ENCODE measurements around the gene CGNL1.

Gene CGNL1

DNA sequence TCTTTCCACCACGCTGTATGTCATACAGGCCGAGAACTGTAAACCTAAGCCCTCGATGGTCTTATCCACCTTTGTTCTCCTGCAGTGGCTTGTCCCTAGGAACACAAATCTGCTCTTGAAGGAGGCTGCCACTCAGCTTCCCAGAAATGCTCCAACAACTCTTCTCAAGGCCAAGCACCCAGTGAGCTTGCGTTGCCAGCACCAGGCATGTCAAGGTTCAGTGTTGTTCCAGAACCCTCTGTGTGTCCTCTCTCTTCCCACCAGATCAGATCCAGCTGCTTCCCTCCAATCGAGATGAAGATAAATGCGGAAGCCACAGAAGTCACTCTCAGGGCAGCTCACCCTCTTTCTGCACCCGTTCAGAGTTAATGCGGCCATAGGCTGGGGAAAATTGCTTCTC lies 204.1 kb downstream of the CGNL1 start:
- CTCF ChIA-PET, result no interaction called here
- WGBS (ENCODE audit: insufficient coverage), result 91% methylated on average over 5 of the region's 8 CpGs

DNA sequence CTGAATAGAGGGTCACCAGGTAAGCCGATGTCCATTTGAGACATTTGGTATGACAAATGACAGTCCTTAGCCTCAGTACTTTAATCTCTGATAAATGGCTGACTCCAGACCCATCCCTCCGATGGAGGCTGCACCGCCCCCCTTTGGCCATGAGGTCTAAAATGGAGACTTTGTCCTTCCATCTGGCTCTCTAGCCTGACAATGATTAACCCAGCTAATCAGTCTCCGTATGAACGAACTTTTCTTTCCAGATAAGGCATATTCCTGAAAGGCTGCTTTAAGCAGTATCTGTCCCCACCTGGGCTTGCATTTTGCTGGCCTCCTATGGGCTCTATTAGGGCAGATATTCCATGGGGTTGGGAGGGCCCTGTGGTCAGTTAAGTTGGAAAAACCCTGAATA lies 204.6 kb downstream of the CGNL1 start:
- no peak for DNase-seq
- Histone ChIP-seq H3K27ac (ENCODE audit: insufficient read depth in 1 of 2, low read depth in 1 of 2, low read length in 2 of 2, poor library complexity in 1 of 2, severe bottlenecking in 2 of 2) (no peak overlapping the region), H3K4me3 (ENCODE audit: control insufficient read depth in 1 of 7, extremely low read depth in 1 of 7, insufficient read depth in 4 of 7, low read depth in 2 of 7, low read length in 6 of 7) (no peak overlapping the region), H3K36me3 (ENCODE audit: control insufficient read depth in 4 of 4, insufficient read depth in 4 of 4, low read length in 3 of 4) (no peaks in the 10 kb centered on the region), H3K9me3 (ENCODE audit: control extremely low read depth in 1 of 5, control insufficient read depth in 4 of 5, insufficient read depth in 2 of 5, low read depth in 1 of 5, low read length in 4 of 5) (peaks cover 0 to 15% (median 10%) of the 10 kb centered on the region in 5 experiments), H3K4me1 (ENCODE audit: control extremely low read depth in 1 of 4, control insufficient read depth in 4 of 4, insufficient read depth in 4 of 4, low read length in 3 of 4) (peaks cover 0 to 11% (median 2%) of the 10 kb centered on the region in 4 experiments), H3K27me3 (replicated peaks in 2 of 5; ENCODE audit: control insufficient read depth in 4 of 5, insufficient read depth in 5 of 5, low read length in 4 of 5) (no peaks in the 10 kb centered on the region)
- CTCF ChIA-PET, result no interaction called here
- WGBS (ENCODE audit: insufficient coverage), result 93% methylated on average over 5 of the region's 5 CpGs
- POLR2A ChIA-PET, result no interaction called here

More for the DNA sequence above, 204.1 kb downstream of the CGNL1 start:
- POLR2A ChIA-PET, result no interaction called here
- H3K9me3 ChIP-seq (ENCODE audit: control extremely low read depth in 1 of 5, control insufficient read depth in 4 of 5, insufficient read depth in 2 of 5, low read depth in 1 of 5, low read length in 4 of 5), result peaks cover 0 to 15% (median 10%) of the 10 kb centered on the region in 5 experiments
- no peak overlapping the region for H3K4me3 ChIP-seq (ENCODE audit: control insufficient read depth in 1 of 7, extremely low read depth in 1 of 7, insufficient read depth in 4 of 7, low read depth in 2 of 7, low read length in 6 of 7)
- no peak overlapping the region for H3K27ac ChIP-seq (ENCODE audit: insufficient read depth in 1 of 2, low read depth in 1 of 2, low read length in 2 of 2, poor library complexity in 1 of 2, severe bottlenecking in 2 of 2)
- no peaks in the 10 kb centered on the region for H3K27me3 ChIP-seq (replicated peaks in 2 of 5; ENCODE audit: control insufficient read depth in 4 of 5, insufficient read depth in 5 of 5, low read length in 4 of 5)
- no peak for DNase-seq
- H3K4me1 ChIP-seq (ENCODE audit: control extremely low read depth in 1 of 4, control insufficient read depth in 4 of 4, insufficient read depth in 4 of 4, low read length in 3 of 4), result peaks cover 0 to 11% (median 2%) of the 10 kb centered on the region in 4 experiments
- no peaks in the 10 kb centered on the region for H3K36me3 ChIP-seq (ENCODE audit: control insufficient read depth in 4 of 4, insufficient read depth in 4 of 4, low read length in 3 of 4)

DNA sequence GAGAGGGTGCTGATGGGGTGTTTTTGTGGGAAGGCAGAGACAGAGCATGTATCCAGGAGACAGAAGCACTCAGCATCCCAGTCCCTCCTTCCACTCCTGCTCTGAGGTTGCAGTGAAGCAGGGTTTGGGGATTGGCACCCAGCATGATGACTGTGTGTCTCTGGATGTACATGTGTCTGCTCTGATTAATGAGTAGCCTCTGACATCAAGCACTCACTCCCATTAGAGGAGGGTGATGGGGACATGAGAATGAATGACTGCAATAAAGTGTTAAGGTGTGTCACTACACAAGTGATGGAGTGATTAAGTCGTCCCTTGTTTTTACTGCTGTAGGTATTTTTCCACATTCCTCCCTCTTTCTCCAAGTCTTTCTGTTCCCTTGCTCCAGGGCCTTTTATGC lies 205.8 kb downstream of the CGNL1 start:
- Histone ChIP-seq H3K27ac (ENCODE audit: insufficient read depth in 1 of 2, low read depth in 1 of 2, low read length in 2 of 2, poor library complexity in 1 of 2, severe bottlenecking in 2 of 2) (no peak overlapping the region), H3K4me3 (ENCODE audit: control insufficient read depth in 1 of 7, extremely low read depth in 1 of 7, insufficient read depth in 4 of 7, low read depth in 2 of 7, low read length in 6 of 7) (no peak overlapping the region), H3K4me1 (ENCODE audit: control extremely low read depth in 1 of 4, control insufficient read depth in 4 of 4, insufficient read depth in 4 of 4, low read length in 3 of 4) (peaks cover 0 to 11% (median 2%) of the 10 kb centered on the region in 4 experiments), H3K36me3 (ENCODE audit: control insufficient read depth in 4 of 4, insufficient read depth in 4 of 4, low read length in 3 of 4) (no peaks in the 10 kb centered on the region), H3K27me3 (replicated peaks in 2 of 5; ENCODE audit: control insufficient read depth in 4 of 5, insufficient read depth in 5 of 5, low read length in 4 of 5) (no peaks in the 10 kb centered on the region), H3K9me3 (ENCODE audit: control extremely low read depth in 1 of 5, control insufficient read depth in 4 of 5, insufficient read depth in 2 of 5, low read depth in 1 of 5, low read length in 4 of 5) (peaks cover 0 to 15% (median 10%) of the 10 kb centered on the region in 5 experiments)
- ChIA-PET CTCF (no interaction called here), POLR2A (no interaction called here)
- no peak for DNase-seq
- no CpG with 5 or more reads among the region's 1 CpG for WGBS (ENCODE audit: insufficient coverage)

DNA sequence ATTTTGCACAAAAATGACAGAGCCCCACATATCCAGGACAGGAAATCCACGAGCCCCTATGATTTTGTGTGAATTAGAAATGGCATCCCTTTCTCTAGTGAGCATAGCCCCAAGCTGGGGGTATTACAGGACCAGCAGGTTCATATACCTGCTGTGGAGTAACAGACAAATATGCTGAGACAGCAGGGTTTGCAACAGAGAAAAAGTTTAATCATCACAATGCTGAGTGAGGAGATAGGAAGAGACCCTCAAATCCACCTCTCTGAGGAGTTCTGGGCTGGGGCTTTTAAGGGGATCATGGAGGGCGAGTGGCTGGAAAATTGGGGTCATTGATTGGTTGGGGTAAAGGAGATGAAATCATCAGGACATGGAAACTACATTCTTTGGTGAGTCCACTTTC lies 207.0 kb downstream of the CGNL1 start:
- Histone ChIP-seq H3K4me3 (ENCODE audit: control insufficient read depth in 1 of 7, extremely low read depth in 1 of 7, insufficient read depth in 4 of 7, low read depth in 2 of 7, low read length in 6 of 7) (no peak overlapping the region), H3K36me3 (ENCODE audit: control insufficient read depth in 4 of 4, insufficient read depth in 4 of 4, low read length in 3 of 4) (no peaks in the 10 kb centered on the region), H3K27me3 (replicated peaks in 2 of 5; ENCODE audit: control insufficient read depth in 4 of 5, insufficient read depth in 5 of 5, low read length in 4 of 5) (no peaks in the 10 kb centered on the region), H3K9me3 (ENCODE audit: control extremely low read depth in 1 of 5, control insufficient read depth in 4 of 5, insufficient read depth in 2 of 5, low read depth in 1 of 5, low read length in 4 of 5) (peaks cover 0 to 15% (median 10%) of the 10 kb centered on the region in 5 experiments), H3K4me1 (ENCODE audit: control extremely low read depth in 1 of 4, control insufficient read depth in 4 of 4, insufficient read depth in 4 of 4, low read length in 3 of 4) (peaks cover 0 to 11% (median 2%) of the 10 kb centered on the region in 4 experiments), H3K27ac (ENCODE audit: insufficient read depth in 1 of 2, low read depth in 1 of 2, low read length in 2 of 2, poor library complexity in 1 of 2, severe bottlenecking in 2 of 2) (no peak overlapping the region)
- DNase-seq, result no peak
- ChIA-PET CTCF (interaction anchor here (1.6 kb wide), 1 partner anchor 24 kb away, joined by 5 read pairs; no protein-coding TSS in a partner anchor), POLR2A (no interaction called here)
- 90% methylated on average over 2 of the region's 2 CpGs for whole genome bisulfite sequencing (ENCODE audit: insufficient coverage)

DNA sequence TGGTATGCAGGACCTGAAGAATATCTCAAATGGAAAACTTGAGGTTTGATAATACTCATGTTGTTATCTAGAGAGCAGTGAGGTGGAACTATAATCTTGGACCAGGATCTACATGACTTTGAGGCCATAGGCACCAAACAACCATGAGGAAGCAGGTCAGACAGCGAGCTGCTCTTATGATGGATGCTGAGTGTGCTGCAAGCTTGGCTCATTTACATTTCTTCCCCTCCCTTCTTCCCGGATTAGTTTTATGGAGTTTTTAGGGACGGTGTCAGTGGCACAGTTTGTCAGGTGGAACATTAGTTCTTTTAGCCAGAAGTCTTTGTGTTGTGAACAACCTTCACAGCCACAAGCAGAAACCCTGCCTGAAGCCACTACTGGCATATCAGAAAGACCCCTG lies 207.4 kb downstream of the CGNL1 start:
- ChIA-PET CTCF (interaction anchor here (1.6 kb wide), 1 partner anchor 24 kb away, joined by 5 read pairs; no protein-coding TSS in a partner anchor), POLR2A (no interaction called here)
- Histone ChIP-seq H3K4me3 (ENCODE audit: control insufficient read depth in 1 of 7, extremely low read depth in 1 of 7, insufficient read depth in 4 of 7, low read depth in 2 of 7, low read length in 6 of 7) (no peak overlapping the region), H3K4me1 (ENCODE audit: control extremely low read depth in 1 of 4, control insufficient read depth in 4 of 4, insufficient read depth in 4 of 4, low read length in 3 of 4) (peaks cover 0 to 6% (median under 1%) of the 10 kb centered on the region in 4 experiments), H3K36me3 (ENCODE audit: control insufficient read depth in 4 of 4, insufficient read depth in 4 of 4, low read length in 3 of 4) (no peaks in the 10 kb centered on the region), H3K27ac (ENCODE audit: insufficient read depth in 1 of 2, low read depth in 1 of 2, low read length in 2 of 2, poor library complexity in 1 of 2, severe bottlenecking in 2 of 2) (no peak overlapping the region), H3K9me3 (ENCODE audit: control extremely low read depth in 1 of 5, control insufficient read depth in 4 of 5, insufficient read depth in 2 of 5, low read depth in 1 of 5, low read length in 4 of 5) (peaks cover 0 to 15% (median 10%) of the 10 kb centered on the region in 5 experiments), H3K27me3 (replicated peaks in 2 of 5; ENCODE audit: control insufficient read depth in 4 of 5, insufficient read depth in 5 of 5, low read length in 4 of 5) (no peaks in the 10 kb centered on the region)
- WGBS (ENCODE audit: insufficient coverage), result 100% methylated on average over 3 of the region's 3 CpGs
- DNase-seq, result no peak

DNA sequence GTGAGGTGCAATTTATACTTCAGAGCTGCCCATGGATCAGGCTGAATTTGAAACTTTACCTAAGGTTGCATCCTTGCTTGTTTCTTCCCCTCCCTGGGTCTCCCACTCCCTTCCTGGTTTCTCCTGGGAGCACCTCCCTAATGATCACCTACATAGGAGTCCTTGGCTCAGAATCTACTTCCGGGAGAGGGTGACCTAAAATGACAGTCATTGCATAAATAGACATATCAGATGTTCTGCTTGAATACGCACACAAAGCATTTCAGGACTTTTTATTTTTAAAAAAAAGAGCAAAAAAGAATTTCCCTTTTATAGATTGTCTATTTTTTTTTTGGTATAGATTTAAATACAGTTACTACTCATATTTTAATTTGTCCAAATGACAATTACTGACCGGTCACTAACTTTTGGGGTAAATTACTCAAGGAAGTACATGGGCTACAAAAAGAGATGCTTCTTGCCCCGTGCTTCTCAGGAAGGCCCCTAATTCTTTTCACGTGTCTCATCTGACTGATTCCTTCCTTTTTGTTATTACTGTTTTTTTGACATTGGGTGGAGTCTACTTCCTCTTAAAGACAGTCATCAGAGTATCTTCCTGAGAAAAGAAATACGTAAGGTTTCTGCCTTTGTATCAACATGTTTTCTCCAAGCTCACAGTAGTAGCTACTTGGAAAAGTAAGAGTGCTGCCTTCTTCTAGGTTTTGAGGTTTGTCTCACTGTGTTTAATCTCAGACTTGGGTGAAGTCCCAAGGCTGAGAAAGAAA lies 210.5 kb downstream of the CGNL1 start:
- DNase-seq, result peak in 1 of 3 donors; percentile 41
- 67% methylated on average over 1 of the region's 6 CpGs for WGBS (ENCODE audit: insufficient coverage)
- ChIA-PET POLR2A (no interaction called here), CTCF (interaction anchor here (0.7 to 1.5 kb wide), 6 partner anchors 9 to 56 kb away, joined by 3 to 5 read pairs (median 3); no protein-coding TSS in a partner anchor)
- Histone ChIP-seq H3K4me1 (ENCODE audit: control extremely low read depth in 1 of 4, control insufficient read depth in 4 of 4, insufficient read depth in 4 of 4, low read length in 3 of 4) (peaks cover 0 to 8% (median 6%) of the 10 kb centered on the region in 4 experiments), H3K36me3 (ENCODE audit: control insufficient read depth in 4 of 4, insufficient read depth in 4 of 4, low read length in 3 of 4) (no peaks in the 10 kb centered on the region), H3K27ac (ENCODE audit: insufficient read depth in 1 of 2, low read depth in 1 of 2, low read length in 2 of 2, poor library complexity in 1 of 2, severe bottlenecking in 2 of 2) (no peak overlapping the region), H3K4me3 (ENCODE audit: control insufficient read depth in 1 of 7, extremely low read depth in 1 of 7, insufficient read depth in 4 of 7, low read depth in 2 of 7, low read length in 6 of 7) (no peak overlapping the region), H3K27me3 (replicated peaks in 2 of 5; ENCODE audit: control insufficient read depth in 4 of 5, insufficient read depth in 5 of 5, low read length in 4 of 5) (peaks cover 2 to 20% (median 13%) of the 10 kb centered on the region in 5 experiments), H3K9me3 (ENCODE audit: control extremely low read depth in 1 of 5, control insufficient read depth in 4 of 5, insufficient read depth in 2 of 5, low read depth in 1 of 5, low read length in 4 of 5) (peaks cover 0 to 15% (median 10%) of the 10 kb centered on the region in 5 experiments)

DNA sequence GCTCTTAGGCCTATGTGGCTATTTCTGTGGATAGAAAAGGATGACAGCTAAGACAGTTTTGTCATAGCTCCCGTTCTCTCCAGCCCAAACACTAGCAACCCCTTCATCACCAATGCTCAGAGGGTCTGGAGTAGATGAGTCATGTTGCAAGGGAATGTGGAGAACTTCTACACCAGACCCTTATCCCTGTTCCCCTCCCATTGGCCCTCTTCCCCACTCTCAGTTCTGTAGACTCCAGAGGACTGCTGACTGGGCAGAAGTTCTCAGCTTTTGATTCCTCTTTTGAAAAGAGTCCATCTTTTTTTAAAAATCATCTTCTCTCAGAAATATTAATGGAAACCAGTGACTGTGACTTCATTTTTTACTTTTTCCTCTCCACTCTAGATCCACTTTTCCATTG lies 213.0 kb downstream of the CGNL1 start:
- Histone ChIP-seq H3K4me1 (ENCODE audit: control extremely low read depth in 1 of 4, control insufficient read depth in 4 of 4, insufficient read depth in 4 of 4, low read length in 3 of 4) (peaks cover 0 to 12% (median 8%) of the 10 kb centered on the region in 4 experiments), H3K27me3 (replicated peaks in 2 of 5; ENCODE audit: control insufficient read depth in 4 of 5, insufficient read depth in 5 of 5, low read length in 4 of 5) (peaks cover 2 to 28% (median 18%) of the 10 kb centered on the region in 5 experiments), H3K36me3 (ENCODE audit: control insufficient read depth in 4 of 4, insufficient read depth in 4 of 4, low read length in 3 of 4) (no peaks in the 10 kb centered on the region), H3K4me3 (ENCODE audit: control insufficient read depth in 1 of 7, extremely low read depth in 1 of 7, insufficient read depth in 4 of 7, low read depth in 2 of 7, low read length in 6 of 7) (no peak overlapping the region), H3K9me3 (ENCODE audit: control extremely low read depth in 1 of 5, control insufficient read depth in 4 of 5, insufficient read depth in 2 of 5, low read depth in 1 of 5, low read length in 4 of 5) (no peaks in the 10 kb centered on the region), H3K27ac (ENCODE audit: insufficient read depth in 1 of 2, low read depth in 1 of 2, low read length in 2 of 2, poor library complexity in 1 of 2, severe bottlenecking in 2 of 2) (no peak overlapping the region)
- no peak for DNase-seq
- ChIA-PET CTCF (interaction anchor here (1.8 kb wide), 1 partner anchor 29 kb away, joined by 6 read pairs; no protein-coding TSS in a partner anchor), POLR2A (interaction anchor here (0.6 kb wide), 1 partner anchor 108 kb away, joined by 3 read pairs; no protein-coding TSS in a partner anchor)
- WGBS (ENCODE audit: insufficient coverage), result no CpG with 5 or more reads among the region's 1 CpG

Measured in common myeloid progenitor, CD34-positive (primary cell).